GM12891 (cell line): ENCODE measurements around the gene PADI6.

Experiments
- POLR2A ChIP-seq: IDR thresholded peaks from 2 replicates; pipeline ENCODE4 v1.6.1; 2011; ENCODE audit warnings: low read depth, low read length, control low read depth
- TAF1 ChIP-seq: IDR thresholded peaks from 2 replicates; pipeline ENCODE4 v1.6.1; 2011; ENCODE audit warnings: low read depth, low read length, control low read depth

- TF ChIP-seq POLR2A (no peak), TAF1 (no peak)
These were observed 30.0 kb upstream of the PADI6 start for GRCh38 chr1:17342014-17342441.
